GM21360 (cell line): ENCODE data around the gene ETV3.
"Not testable (repeated sequence)": the region's sequence is repeated elsewhere in the genome, so short reads cannot be mapped to it uniquely, and the experiment has no call there.

Source experiments
- ATAC-seq: cut with Tn5 transposase; IDR thresholded peaks from one replicate; pipeline ENCODE4 v1.9.1; 2021; ENCODE audit warnings: mild to moderate bottlenecking, moderate library complexity; ENCODE audit not compliant: unreplicated experiment

Gene ETV3

GRCh38 chr1:157113631-157114030 is 24.6 kb downstream of the ETV3 start:
- ATAC-seq: no peak

GRCh38 chr1:157113106-157113505 is 25.1 kb downstream of the ETV3 start:
- ATAC-seq: no peak

DNA sequence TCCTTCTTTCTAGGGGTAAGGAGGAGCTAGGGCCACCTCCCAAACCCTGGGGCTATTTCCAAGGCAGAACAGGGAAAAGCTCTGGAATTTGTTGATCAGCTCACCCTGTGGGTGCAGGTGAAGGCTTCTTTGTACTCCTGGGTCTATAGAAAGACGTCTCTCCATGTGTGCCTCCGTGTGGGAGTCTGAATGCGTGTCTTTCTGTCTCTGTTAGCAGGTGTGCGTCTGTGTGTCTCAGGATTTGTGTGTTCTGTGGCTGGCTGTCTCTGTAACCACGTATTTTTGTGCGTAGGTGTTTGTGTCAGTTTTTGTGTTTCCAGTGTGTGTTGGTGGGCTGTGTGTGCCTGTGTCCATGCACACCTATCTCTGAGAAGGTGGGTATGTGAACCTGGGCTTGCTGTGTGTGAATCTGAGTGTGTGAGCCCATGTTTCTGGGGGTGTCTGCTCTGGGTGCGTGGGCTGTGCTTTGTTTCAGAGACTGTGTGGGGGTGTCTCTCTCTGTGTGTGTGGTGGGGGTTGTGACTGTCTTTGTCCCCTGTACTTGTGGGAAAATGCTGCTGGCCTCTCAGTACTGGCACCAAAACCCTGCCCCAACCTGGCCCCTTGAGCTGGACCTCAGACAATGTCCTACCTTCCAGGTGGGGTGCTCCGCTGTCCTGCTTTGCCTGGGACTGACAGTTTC is 25.9 kb downstream of the ETV3 start:
- ATAC-seq: no peak

- no peak for ATAC-seq
These were observed 26.6 kb downstream of the ETV3 start for GRCh38 chr1:157111396-157112165.

- no peak for ATAC-seq
These were observed 27.5 kb downstream of the ETV3 start for GRCh38 chr1:157110686-157111085.

GRCh38 chr1:157110003-157110402 is 28.2 kb downstream of the ETV3 start:
- no peak for ATAC-seq

GRCh38 chr1:157108448-157108847 is 29.7 kb downstream of the ETV3 start:
- no peak for ATAC-seq

DNA sequence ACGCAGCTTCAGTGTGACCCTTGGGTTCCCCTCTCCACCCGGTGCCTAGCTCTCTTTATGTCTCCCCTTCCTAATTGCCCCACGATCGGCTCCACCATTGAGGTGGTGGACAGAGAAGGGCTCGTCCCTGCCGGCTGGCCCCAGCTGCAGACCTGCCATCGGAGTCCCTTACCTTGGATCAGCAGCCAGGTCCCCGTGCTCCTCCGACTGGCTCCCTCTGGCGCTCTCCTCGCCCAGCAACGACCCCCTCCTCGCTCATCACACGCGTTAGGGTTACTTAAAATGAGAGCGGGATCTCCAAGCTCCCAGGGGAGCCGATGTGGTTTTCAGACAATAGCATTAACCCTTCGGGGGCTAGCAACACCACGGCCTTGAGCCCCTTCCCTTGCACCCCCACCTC is 30.5 kb downstream of the ETV3 start:
- ATAC-seq: no peak

DNA sequence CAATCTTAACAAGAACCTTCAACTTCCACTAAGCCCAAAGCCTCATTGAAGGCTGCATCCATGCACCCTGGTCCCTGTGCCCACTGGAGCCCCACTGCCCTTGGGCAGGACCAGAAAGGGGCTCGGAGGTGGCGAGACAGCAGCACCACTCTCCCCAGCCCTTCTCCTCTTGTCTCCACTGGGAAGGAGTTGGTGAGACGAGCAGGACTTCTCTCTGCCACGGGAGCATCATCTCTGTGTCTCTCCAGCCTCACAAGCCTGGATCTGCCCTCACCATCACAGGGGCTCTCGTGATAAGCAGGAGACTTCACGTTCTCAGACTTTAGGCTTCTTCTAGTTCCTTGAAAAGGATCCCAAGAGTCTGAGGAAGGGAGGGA is 31.4 kb downstream of the ETV3 start:
- ATAC-seq: no peak

GRCh38 chr1:157105988-157106812 is 32.0 kb downstream of the ETV3 start:
- peak; percentile 75 for ATAC-seq

GRCh38 chr1:157105298-157105987 is 32.8 kb downstream of the ETV3 start:
- no peak for ATAC-seq

DNA sequence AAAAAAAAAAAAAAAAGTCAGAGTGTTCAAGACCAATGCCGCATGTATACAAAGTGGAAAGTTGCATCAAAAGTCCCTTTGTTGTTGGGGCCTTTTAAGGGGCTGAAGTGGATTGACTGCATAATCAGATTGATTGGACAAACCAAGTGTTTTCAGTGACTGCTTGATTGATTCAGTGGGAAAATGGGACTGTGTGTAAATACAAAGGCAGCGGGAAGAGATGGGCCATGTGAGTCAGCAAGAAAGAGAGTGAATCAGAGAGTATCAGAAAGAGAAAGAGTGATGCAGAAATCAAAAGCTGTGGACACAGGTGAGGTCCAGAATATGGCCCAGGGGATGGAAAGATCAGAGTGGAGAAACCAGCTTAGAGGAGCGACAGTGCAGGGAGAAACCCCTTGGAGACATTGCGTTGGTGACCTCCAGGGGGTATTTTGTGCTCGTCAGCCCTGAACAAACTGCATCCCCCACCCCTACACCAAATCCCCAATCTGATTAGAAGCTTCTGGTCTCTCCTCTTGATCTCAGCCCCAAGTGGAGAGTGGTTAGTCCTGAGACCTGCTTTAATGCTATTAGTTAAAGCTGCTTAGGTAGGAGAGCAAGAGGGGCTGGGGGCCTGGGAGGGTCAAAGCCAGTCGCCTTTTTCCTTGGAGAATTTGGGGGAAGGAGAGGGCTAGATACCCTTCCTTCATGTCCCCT is 33.4 kb downstream of the ETV3 start:
- ATAC-seq: no peak

DNA sequence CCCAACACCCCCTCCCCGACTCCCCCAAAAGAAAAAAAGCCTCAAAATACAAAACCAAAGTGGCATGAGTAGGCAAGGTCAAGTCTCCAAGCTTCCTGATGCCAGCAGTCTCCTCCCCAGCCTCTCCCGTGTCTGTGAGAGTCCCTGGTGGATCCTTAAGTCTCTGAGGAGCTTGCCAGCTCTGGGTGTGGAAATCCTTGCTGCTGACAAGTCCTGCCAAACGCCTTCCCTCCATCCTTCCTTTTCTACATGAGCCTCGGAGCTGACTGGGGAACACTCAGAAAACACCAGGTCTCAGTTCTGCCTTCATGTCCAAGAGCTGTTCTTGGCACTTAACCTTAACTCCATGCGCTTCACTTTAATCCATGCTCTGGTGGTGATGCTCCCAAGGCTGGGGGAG is 34.9 kb downstream of the ETV3 start:
- ATAC-seq: no peak

GRCh38 chr1:157101149-157101548 is 37.0 kb downstream of the ETV3 start:
- no peak for ATAC-seq

- no peak for ATAC-seq
These were observed 38.6 kb downstream of the ETV3 start, which contains the start of gene ETV3L for GRCh38 chr1:157099633-157100009. Gene ETV3L, minus strand, starts transcription at chr1:157099808. Its CDS starts 285 bp downstream, at chr1:157099523.

- ATAC-seq: not testable (repeated sequence)
These were observed 39.1 kb downstream of the ETV3 start for GRCh38 chr1:157098987-157099632.

GRCh38 chr1:157098519-157098918 is 39.7 kb downstream of the ETV3 start:
- no peak for ATAC-seq

DNA sequence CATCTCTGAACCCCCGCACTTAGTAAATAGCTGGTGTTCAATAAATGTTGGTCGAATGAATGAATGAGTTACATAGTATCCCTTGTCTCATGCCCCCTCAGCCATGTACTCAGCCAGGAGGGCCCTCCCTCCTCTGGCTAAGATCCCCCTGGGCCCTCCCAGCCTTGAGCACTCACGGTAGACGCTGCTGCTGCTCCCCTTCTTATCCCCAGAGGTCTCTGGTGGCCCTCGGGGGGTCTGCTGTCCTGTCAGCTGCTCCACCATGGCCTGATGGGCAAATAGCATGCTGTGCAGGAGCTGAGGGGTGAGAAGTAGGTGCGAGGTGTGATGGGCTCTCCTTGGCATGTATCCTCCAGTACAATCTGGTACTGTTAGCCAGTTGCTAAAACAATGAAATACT is 40.5 kb downstream of the ETV3 start:
- ATAC-seq: no peak

GRCh38 chr1:157096881-157097280 is 41.3 kb downstream of the ETV3 start:
- no peak for ATAC-seq

GRCh38 chr1:157095551-157095950 is 42.6 kb downstream of the ETV3 start:
- no peak for ATAC-seq
